Smooth muscle cell (in vitro differentiated cells): ENCODE results near the gene ABI2. TPM values are rescaled to one million over a fixed set of nuclear protein-coding genes. Genes with fewer than 3 reads are reported as not detected.

Experiments
- DNase-seq: peaks from one replicate; lab custom pipeline; 2025; ENCODE audit not compliant: unreplicated experiment; lab: John Stamatoyannopoulos, UW
- H2AFZ ChIP-seq: fragments of 200-600 bp; sonication (generic); 2 replicates; pipeline ENCODE4 v1.6.0; 2016; ENCODE audit warnings: antibody characterized with exemption, low read depth, mild to moderate bottlenecking
- H3F3A ChIP-seq: fragments of 200-600 bp; sonication (generic); 2 replicates; pipeline ENCODE4 v1.6.0; 2017; ENCODE audit warnings: antibody characterized with exemption, low read depth
- H3K27ac ChIP-seq: fragments of 200-600 bp; sonication (generic); 2 replicates; pipeline ENCODE4 v1.5.1; 2016; ENCODE audit warnings: low read depth, mild to moderate bottlenecking
- H3K27me3 ChIP-seq: fragments of 200-600 bp; sonication (generic); 2 replicates; pipeline ENCODE4 v1.6.1; 2016; ENCODE audit warnings: low read depth, mild to moderate bottlenecking
- H3K36me3 ChIP-seq: fragments of 200-600 bp; sonication (generic); 2 replicates; pipeline ENCODE4 v1.5.1; 2016; ENCODE audit warnings: low read depth
- H3K4me1 ChIP-seq: fragments of 200-600 bp; sonication (generic); 2 replicates; pipeline ENCODE4 v1.5.1; 2016; ENCODE audit warnings: low read depth
- H3K4me2 ChIP-seq: fragments of 200-600 bp; sonication (generic); 2 replicates; pipeline ENCODE4 v1.6.0; 2016; ENCODE audit warnings: mild to moderate bottlenecking
- H3K4me3 ChIP-seq: fragments of 200-600 bp; sonication (generic); 2 replicates; pipeline ENCODE4 v1.5.1; 2016; ENCODE audit warnings: mild to moderate bottlenecking
- H3K79me2 ChIP-seq: fragments of 200-600 bp; sonication (generic); 2 replicates; pipeline ENCODE4 v1.6.0; 2016; ENCODE audit warnings: low read depth, mild to moderate bottlenecking
- H3K9ac ChIP-seq: fragments of 200-600 bp; sonication (generic); 2 replicates; pipeline ENCODE4 v1.6.0; 2016; ENCODE audit warnings: low read depth
- H3K9me3 ChIP-seq: fragments of 200-600 bp; sonication (generic); replicated peaks from 2 replicates; pipeline ENCODE4 v1.5.1; 2016; ENCODE audit warnings: low read depth
- H4K20me1 ChIP-seq: fragments of 200-600 bp; sonication (generic); 2 replicates; pipeline ENCODE4 v1.6.0; 2016; ENCODE audit warnings: low read depth
- CTCF ChIP-seq: fragments of 200-600 bp; sonication (generic); IDR thresholded peaks from 2 replicates; pipeline ENCODE4 v1.5.1; 2017; ENCODE audit warnings: borderline replicate concordance, mild to moderate bottlenecking, antibody characterized with exemption; ENCODE audit not compliant: insufficient read depth, poor library complexity, severe bottlenecking
- WGBS: methylation state at CpG from one replicate; pipeline ENCODE4 v1.1.7; 2016; ENCODE audit warnings: low lambda C conversion rate; 5-methylcytosine and 5-hydroxymethylcytosine counted together
- polyA plus RNA-seq: library from polyadenylated mRNA; unstranded; fragments of >200 nt; fragmentation: Nextera tagmentation; extraction: Ambion mirVana; gene quantifications from 2 replicates; pipeline ENCODE4 v1.2.1, GENCODE V29; 2016
- total RNA-seq: library from RNA; depleted of rRNA; stranded (reverse); fragments of >200 nt; gene quantifications from 2 replicates; pipeline ENCODE4 v1.2.3, GENCODE V29; 2014

ABI2 gene
- total and polyA plus RNA-seq, 2 experiments from 2014 or later: 25.5 to 34.2 TPM

- Histone ChIP-seq H3K4me2 (peak overlapping the region; percentile 89), H3K27ac (peak overlapping the region; percentile 76), H2AFZ (peak overlapping the region; percentile 92), H3K9ac (peak overlapping the region; percentile 85), H3K9me3 (no peaks in the 10 kb centered on the region), H3K4me3 (peak overlapping the region; percentile 100), H3K4me1 (peaks cover 15% of the 10 kb centered on the region), H3K27me3 (no peaks in the 10 kb centered on the region), H3K36me3 (no peaks in the 10 kb centered on the region), H3K79me2 (peaks cover 58% of the 10 kb centered on the region), H3F3A (peaks cover 8% of the 10 kb centered on the region), H4K20me1 (peaks cover 41% of the 10 kb centered on the region)
- under 1% methylated on average over 27 of the region's 31 CpGs for WGBS
- peak; percentile 40 for DNase-seq
- no peak for TF ChIP-seq CTCF
These were observed 756 bp downstream of the ABI2 start for GRCh38 chr2:203328760-203329540.

- H3K4me1 ChIP-seq: peaks cover 15% of the 10 kb centered on the region
- peaks cover 55% of the 10 kb centered on the region for H4K20me1 ChIP-seq
- peak overlapping the region; percentile 89 for H3K4me2 ChIP-seq
- peak overlapping the region; percentile 100 for H3K4me3 ChIP-seq
- H3K9ac ChIP-seq: no peak overlapping the region
- H3F3A ChIP-seq: peaks cover 8% of the 10 kb centered on the region
- peaks cover 73% of the 10 kb centered on the region for H3K79me2 ChIP-seq
- DNase-seq: no peak
- H3K36me3 ChIP-seq: no peaks in the 10 kb centered on the region
- no peak overlapping the region for H3K27ac ChIP-seq
- H3K27me3 ChIP-seq: no peaks in the 10 kb centered on the region
- no peaks in the 10 kb centered on the region for H3K9me3 ChIP-seq
- no peak overlapping the region for H2AFZ ChIP-seq
- TF ChIP-seq CTCF: no peak
These were observed 2.2 kb downstream of the ABI2 start for GRCh38 chr2:203330434-203330833.

GRCh38 chr2:203338322-203338721, 10.1 kb downstream of the ABI2 start:
- no peaks in the 10 kb centered on the region for H3K9me3 ChIP-seq

More at GRCh38 chr2:203338322-203338721, 10.1 kb downstream of the ABI2 start:
- no peak overlapping the region for H3K27ac ChIP-seq
- H3K9ac ChIP-seq: no peak overlapping the region
- no peak for DNase-seq
- TF ChIP-seq CTCF: no peak
- H3K4me3 ChIP-seq: no peak overlapping the region
- H2AFZ ChIP-seq: no peak overlapping the region
- H3K4me2 ChIP-seq: no peak overlapping the region
- H3F3A ChIP-seq: no peaks in the 10 kb centered on the region
- no peaks in the 10 kb centered on the region for H3K4me1 ChIP-seq
- H3K27me3 ChIP-seq: no peaks in the 10 kb centered on the region
- peaks cover 77% of the 10 kb centered on the region for H4K20me1 ChIP-seq
- no peaks in the 10 kb centered on the region for H3K36me3 ChIP-seq
- WGBS: 88% methylated on average over 4 of the region's 4 CpGs
- H3K79me2 ChIP-seq: peaks cover 75% of the 10 kb centered on the region
